K562 (cell line): ENCODE data around the gene NAP1L1. TPM values are rescaled to one million over a fixed set of nuclear protein-coding genes. Genes with fewer than 3 reads are reported as not detected.
A peak's percentile ranks its signal among the peaks of the same experiment; 100 is the strongest.

Experiments used
- CBX2 ChIP-seq: fragments of 200-600 bp; sonication (generic); IDR thresholded peaks from one replicate; pipeline ENCODE4 v1.6.1; 2012; ENCODE audit warnings: mild to moderate bottlenecking, low read length, inconsistent platforms; ENCODE audit not compliant: insufficient read depth, poor library complexity, severe bottlenecking
- EGR1 ChIP-seq: fragments of 450-650 bp; conservative IDR thresholded peaks from 2 replicates; pipeline ENCODE4 v1.6.1; 2017; ENCODE audit warnings: mild to moderate bottlenecking
- GABPB1 ChIP-seq: sonication (generic); formaldehyde crosslinking; IDR thresholded peaks from 2 replicates; pipeline ENCODE4 v1.8.0; 2022; ENCODE audit warnings: mild to moderate bottlenecking, missing genetic modification reagents
- HMGN3 ChIP-seq: IDR thresholded peaks from 2 replicates; pipeline ENCODE4 v1.6.1; 2011; ENCODE audit warnings: borderline replicate concordance, low read depth, mild to moderate bottlenecking, mixed read lengths, low read length; ENCODE audit not compliant: insufficient read length; ENCODE audit errors: extremely low read depth
- MCM5 ChIP-seq: fragments of 450-650 bp; IDR thresholded peaks from 2 replicates; pipeline ENCODE4 v1.6.1; 2016; ENCODE audit warnings: low read depth
- NFYB ChIP-seq: IDR thresholded peaks from 2 replicates; pipeline ENCODE4 v1.6.1; 2011; ENCODE audit warnings: mild to moderate bottlenecking, moderate library complexity; ENCODE audit not compliant: insufficient read length; ENCODE audit errors: extremely low read depth
- NR2C1 ChIP-seq, 2 experiments: fragments of 450-650 bp; IDR thresholded peaks; 2 replicates each; pipeline ENCODE4 v1.6.1; 2017; ENCODE audit warnings: mild to moderate bottlenecking in 2 of 2, antibody characterized with exemption in 1 of 2, inconsistent platforms in 1 of 2, missing compliant biosample characterization in 1 of 2, missing genetic modification characterization in 1 of 2
- RNF2 ChIP-seq: sonication (generic); IDR thresholded peaks from 2 replicates; pipeline ENCODE4 v1.6.1; 2016
- SIN3A ChIP-seq, 2 experiments: fragments of 150-350 bp in 1 of 2; IDR thresholded peaks; 2 replicates each; pipeline ENCODE4 v1.6.1; 2011 to 2016; ENCODE audit warnings: borderline replicate concordance in 2 of 2, low read depth in 2 of 2, low read length in 2 of 2, mild to moderate bottlenecking in 2 of 2, moderate library complexity in 2 of 2; ENCODE audit not compliant: control insufficient read depth in 1 of 2
- SMC3 ChIP-seq: conservative IDR thresholded peaks from 2 replicates; pipeline ENCODE4 v1.6.1; 2011; ENCODE audit warnings: low read depth, low read length, improper control_type of control experiment; ENCODE audit not compliant: insufficient read depth
- SOX6 ChIP-seq: fragments of 450-650 bp; IDR thresholded peaks from 2 replicates; pipeline ENCODE4 v1.6.1; 2014; ENCODE audit warnings: mild to moderate bottlenecking
- SRSF7 ChIP-seq: fragments of 200-400 bp; formaldehyde crosslinking; optimal IDR thresholded peaks from 2 replicates; pipeline ENCODE3; 2017; ENCODE audit warnings: mild to moderate bottlenecking, low read depth, low read length
- SUPT5H ChIP-seq: fragments of 450-650 bp; IDR thresholded peaks from 2 replicates; pipeline ENCODE4 v1.6.1; 2016
- TAL1 ChIP-seq: fragments of 450-650 bp; IDR thresholded peaks from 2 replicates; pipeline ENCODE4 v1.6.1; 2016; ENCODE audit warnings: mild to moderate bottlenecking
- ZNF3 ChIP-seq: fragments of 250-450 bp; sonication (Bioruptor Pico); IDR thresholded peaks from 2 replicates; pipeline ENCODE4 v1.5.0; 2021; ENCODE audit warnings: mild to moderate bottlenecking, moderate library complexity
- ZNF551 ChIP-seq: fragments of 250-450 bp; sonication (Bioruptor Pico); IDR thresholded peaks from 2 replicates; pipeline ENCODE4 v1.5.0; 2021; ENCODE audit warnings: mild to moderate bottlenecking, moderate library complexity
- ZNF695 ChIP-seq: fragments of 450-650 bp; formaldehyde crosslinking; IDR thresholded peaks from 2 replicates; pipeline ENCODE4 v1.4.0; 2020; ENCODE audit warnings: mild to moderate bottlenecking, moderate library complexity
- polyA plus RNA-seq, 8 experiments: library from polyadenylated mRNA; depleted of rRNA in 4 of 8; stranded (reverse) in 5 of 8; unstranded in 3 of 8; fragments of >200 nt; fragmentation: Nextera tagmentation in 2 of 8; fragmentation: Illumina TruSeq in 1 of 8; extraction: Ambion mirVana in 2 of 8; extraction: Trizol in 1 of 8; gene quantifications; 2 replicates each; pipeline versions ENCODE4 v1.2.1 to v1.2.3, GENCODE V29; 2011 to 2014; ENCODE audit warnings: inconsistent platforms in 1 of 8, missing spikeins in 1 of 8
- total RNA-seq, 7 experiments: library from RNA; depleted of rRNA in 6 of 7; stranded (reverse); fragments of >200 nt in 6 of 7; fragmentation: Illumina TruSeq in 2 of 7; extraction: Trizol in 2 of 7; gene quantifications; 2 replicates each; pipeline versions ENCODE4 v1.2.1 to v1.2.3, GENCODE V29; 2011 to 2021; ENCODE audit warnings: low replicate concordance in 1 of 7
- TF ChIP-seq, protein P1 (sequence below): sonication (generic); formaldehyde crosslinking; IDR thresholded peaks from 2 replicates; pipeline ENCODE4 v1.9.0; 2022; ENCODE audit warnings: mild to moderate bottlenecking, missing genetic modification reagents
- TF ChIP-seq, protein P2 (sequence below): sonication (generic); formaldehyde crosslinking; IDR thresholded peaks from 2 replicates; pipeline ENCODE4 v1.8.1; 2022; ENCODE audit warnings: missing genetic modification reagents
- TF ChIP-seq, protein P3 (sequence below): fragments of 250-450 bp; sonication (Bioruptor Pico); IDR thresholded peaks from 2 replicates; pipeline ENCODE4 v1.5.0; 2021; ENCODE audit warnings: mild to moderate bottlenecking, borderline replicate concordance
- TF ChIP-seq, protein P4 (sequence below): sonication (generic); formaldehyde crosslinking; IDR thresholded peaks from 2 replicates; pipeline ENCODE4 v1.8.1; 2023; ENCODE audit warnings: mild to moderate bottlenecking, missing genetic modification reagents

Gene NAP1L1
- total and polyA plus RNA-seq, 9 of the 15 experiments (the other 6 are each of a cell fraction or from before 2014, with no cell fraction given): 287 to 747 (median 450) TPM

DNA sequence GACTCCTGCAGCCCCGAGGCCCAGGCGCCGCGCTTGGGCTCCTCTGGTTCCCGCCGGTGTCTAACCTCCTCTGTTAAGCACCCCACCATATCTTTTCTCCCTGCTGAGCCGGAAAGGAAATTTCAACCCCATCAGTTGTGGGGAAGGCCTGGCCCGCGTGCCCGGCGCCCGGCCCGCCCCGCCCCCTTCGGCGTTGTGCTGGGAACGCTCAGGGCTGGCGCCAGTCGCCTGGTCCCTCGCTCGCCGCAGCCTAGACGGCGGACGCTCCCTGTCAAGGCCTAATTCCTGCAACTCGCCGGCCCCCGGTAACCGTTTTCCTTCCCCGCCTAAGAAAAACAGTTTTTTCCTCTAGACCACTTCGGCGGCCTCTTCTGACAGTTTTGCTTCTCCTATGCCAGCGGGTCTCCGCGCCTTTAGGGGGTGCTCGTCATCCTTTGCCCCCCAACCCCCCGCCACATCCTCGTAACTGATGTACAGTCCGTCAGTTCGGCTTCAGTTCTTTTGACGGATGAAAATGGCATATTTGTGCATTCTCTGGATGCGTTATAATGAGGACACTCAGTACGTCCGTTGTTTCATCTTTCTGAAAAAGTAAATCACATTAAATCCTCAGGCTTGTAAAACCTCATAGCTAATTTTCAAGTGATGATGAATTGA lies 506 bp upstream of the NAP1L1 start (continued):
- TF ChIP-seq, protein P1, sequence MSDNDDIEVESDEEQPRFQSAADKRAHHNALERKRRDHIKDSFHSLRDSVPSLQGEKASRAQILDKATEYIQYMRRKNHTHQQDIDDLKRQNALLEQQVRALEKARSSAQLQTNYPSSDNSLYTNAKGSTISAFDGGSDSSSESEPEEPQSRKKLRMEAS: peak; percentile 84
- TF ChIP-seq ZNF695 (CRISPR knock-in tag) (no peak), MCM5 (no peak), SMC3 (no peak), EGR1 (no peak), GABPB1 (CRISPR knock-in tag) (no peak), SRSF7 (no peak), SOX6 (no peak), TAL1 (no peak), NFYB (no peak), NR2C1 (IDR thresholded peaks at IDR 0.05) (no peak), NR2C1 (tag; IDR thresholded peaks at IDR 0.05) (no peak), SUPT5H (no peak), SIN3A (IDR thresholded peaks at IDR 0.05; ENCODE audit: borderline replicate concordance in 2 of 2, control insufficient read depth in 1 of 2, low read depth in 2 of 2, low read length in 2 of 2) (0 out of 4 replicates have a peak, but pooled peaks have one; percentile 42 to 50), HMGN3 (peak; percentile 73), ZNF3 (CRISPR knock-in tag) (no peak), CBX2 (no peak), ZNF551 (CRISPR knock-in tag) (no peak), RNF2 (peak; percentile 3; the same call in 1 of the 2 replicates)
- TF ChIP-seq, protein P2, sequence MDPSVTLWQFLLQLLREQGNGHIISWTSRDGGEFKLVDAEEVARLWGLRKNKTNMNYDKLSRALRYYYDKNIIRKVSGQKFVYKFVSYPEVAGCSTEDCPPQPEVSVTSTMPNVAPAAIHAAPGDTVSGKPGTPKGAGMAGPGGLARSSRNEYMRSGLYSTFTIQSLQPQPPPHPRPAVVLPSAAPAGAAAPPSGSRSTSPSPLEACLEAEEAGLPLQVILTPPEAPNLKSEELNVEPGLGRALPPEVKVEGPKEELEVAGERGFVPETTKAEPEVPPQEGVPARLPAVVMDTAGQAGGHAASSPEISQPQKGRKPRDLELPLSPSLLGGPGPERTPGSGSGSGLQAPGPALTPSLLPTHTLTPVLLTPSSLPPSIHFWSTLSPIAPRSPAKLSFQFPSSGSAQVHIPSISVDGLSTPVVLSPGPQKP (CRISPR knock-in tag): no peak
- TF ChIP-seq, protein P3, sequence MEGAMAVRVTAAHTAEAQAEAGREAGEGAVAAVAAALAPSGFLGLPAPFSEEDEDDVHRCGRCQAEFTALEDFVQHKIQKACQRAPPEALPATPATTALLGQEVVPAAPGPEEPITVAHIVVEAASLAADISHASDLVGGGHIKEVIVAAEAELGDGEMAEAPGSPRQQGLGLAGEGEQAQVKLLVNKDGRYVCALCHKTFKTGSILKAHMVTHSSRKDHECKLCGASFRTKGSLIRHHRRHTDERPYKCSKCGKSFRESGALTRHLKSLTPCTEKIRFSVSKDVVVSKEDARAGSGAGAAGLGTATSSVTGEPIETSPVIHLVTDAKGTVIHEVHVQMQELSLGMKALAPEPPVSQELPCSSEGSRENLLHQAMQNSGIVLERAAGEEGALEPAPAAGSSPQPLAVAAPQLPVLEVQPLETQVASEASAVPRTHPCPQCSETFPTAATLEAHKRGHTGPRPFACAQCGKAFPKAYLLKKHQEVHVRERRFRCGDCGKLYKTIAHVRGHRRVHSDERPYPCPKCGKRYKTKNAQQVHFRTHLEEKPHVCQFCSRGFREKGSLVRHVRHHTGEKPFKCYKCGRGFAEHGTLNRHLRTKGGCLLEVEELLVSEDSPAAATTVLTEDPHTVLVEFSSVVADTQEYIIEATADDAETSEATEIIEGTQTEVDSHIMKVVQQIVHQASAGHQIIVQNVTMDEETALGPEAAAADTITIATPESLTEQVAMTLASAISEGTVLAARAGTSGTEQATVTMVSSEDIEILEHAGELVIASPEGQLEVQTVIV (CRISPR knock-in tag): no peak
- TF ChIP-seq, protein P4, sequence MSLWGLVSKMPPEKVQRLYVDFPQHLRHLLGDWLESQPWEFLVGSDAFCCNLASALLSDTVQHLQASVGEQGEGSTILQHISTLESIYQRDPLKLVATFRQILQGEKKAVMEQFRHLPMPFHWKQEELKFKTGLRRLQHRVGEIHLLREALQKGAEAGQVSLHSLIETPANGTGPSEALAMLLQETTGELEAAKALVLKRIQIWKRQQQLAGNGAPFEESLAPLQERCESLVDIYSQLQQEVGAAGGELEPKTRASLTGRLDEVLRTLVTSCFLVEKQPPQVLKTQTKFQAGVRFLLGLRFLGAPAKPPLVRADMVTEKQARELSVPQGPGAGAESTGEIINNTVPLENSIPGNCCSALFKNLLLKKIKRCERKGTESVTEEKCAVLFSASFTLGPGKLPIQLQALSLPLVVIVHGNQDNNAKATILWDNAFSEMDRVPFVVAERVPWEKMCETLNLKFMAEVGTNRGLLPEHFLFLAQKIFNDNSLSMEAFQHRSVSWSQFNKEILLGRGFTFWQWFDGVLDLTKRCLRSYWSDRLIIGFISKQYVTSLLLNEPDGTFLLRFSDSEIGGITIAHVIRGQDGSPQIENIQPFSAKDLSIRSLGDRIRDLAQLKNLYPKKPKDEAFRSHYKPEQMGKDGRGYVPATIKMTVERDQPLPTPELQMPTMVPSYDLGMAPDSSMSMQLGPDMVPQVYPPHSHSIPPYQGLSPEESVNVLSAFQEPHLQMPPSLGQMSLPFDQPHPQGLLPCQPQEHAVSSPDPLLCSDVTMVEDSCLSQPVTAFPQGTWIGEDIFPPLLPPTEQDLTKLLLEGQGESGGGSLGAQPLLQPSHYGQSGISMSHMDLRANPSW (CRISPR knock-in tag): 0 out of 2 replicates have a peak, but pooled peaks have one; percentile 60
